Measurements from ENCODE around the gene FCRL5.
A peak's percentile ranks its signal among the peaks of the same experiment; 100 is the strongest.

The FCRL5 gene

DNA sequence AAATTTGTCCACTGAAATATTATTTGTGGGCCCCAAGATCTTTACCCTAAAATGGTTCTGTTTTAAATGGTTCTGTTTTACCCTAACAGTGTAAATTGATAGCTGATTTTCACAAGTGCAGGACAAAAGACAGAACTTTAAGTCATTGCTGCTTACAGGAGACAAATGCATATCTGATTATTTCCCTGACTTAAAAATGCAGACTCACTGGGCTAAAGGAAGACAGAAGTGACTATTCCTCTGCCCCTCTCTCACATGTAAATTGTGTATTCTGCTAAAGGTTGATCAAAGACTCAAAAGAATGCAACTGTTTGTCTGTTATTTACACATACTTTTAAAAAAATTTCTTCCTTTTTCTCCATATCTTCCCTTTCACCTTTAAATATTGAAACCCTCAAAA lies 12.7 kb downstream of the FCRL5 start:
- no peak overlapping the region for H3K4me3 ChIP-seq (ENCODE audit: low read depth in 1 of 2, low read length in 2 of 2)
- H3K4me1 ChIP-seq (ENCODE audit: insufficient read depth, low read length) = no peaks in the 10 kb centered on the region
- TF ChIP-seq EZH2 (IDR thresholded peaks at IDR 0.05; ENCODE audit: borderline replicate concordance, low read depth, low read length, severe bottlenecking) (no peak), CTCF (IDR thresholded peaks at IDR 0.05; ENCODE audit: borderline replicate concordance, extremely low read depth, low read length, poor library complexity, severe bottlenecking) (no peak)
- no peaks in the 10 kb centered on the region for H3K79me2 ChIP-seq (ENCODE audit: insufficient read depth, low read length)
- H3K4me2 ChIP-seq (ENCODE audit: insufficient read depth, low read length) = no peak overlapping the region
- H3K9ac ChIP-seq (ENCODE audit: low read depth, low read length) = no peak overlapping the region
- no peaks in the 10 kb centered on the region for H3K9me3 ChIP-seq (ENCODE audit: insufficient read depth, low read length, severe bottlenecking)
- ATAC-seq (ENCODE audit: insufficient read depth, low read depth) = no peak
- H2AFZ ChIP-seq (ENCODE audit: low read depth, low read length) = no peak overlapping the region
- no peaks in the 10 kb centered on the region for H4K20me1 ChIP-seq (ENCODE audit: insufficient read depth, low read length)
- no peak for DNase-seq
- no peaks in the 10 kb centered on the region for H3K36me3 ChIP-seq (ENCODE audit: insufficient read depth, low read length)
- H3K27ac ChIP-seq (ENCODE audit: low read length) = no peak overlapping the region
- peaks cover 25% of the 10 kb centered on the region for H3K27me3 ChIP-seq (ENCODE audit: insufficient read depth, low read length, poor library complexity)

DNA sequence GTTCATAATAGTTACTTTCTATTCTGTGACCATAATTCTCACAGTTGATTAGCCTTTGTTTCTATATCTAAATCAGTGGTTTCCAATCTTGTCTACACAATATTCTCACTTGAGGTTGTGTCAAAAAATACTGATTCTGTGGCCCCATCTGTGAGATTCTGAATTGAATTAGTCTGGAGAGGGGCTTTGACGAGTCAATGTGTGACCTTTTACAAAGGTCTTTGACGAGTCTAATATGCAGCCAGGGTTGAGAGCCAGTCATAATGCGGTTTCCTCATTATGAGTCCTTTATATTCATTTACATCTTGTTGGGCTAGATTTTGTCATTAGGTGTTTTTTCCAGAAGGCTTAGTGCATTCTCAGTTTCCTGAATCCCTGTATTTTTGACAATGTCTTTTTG lies 19.7 kb downstream of the FCRL5 start:
- no peaks in the 10 kb centered on the region for H3K79me2 ChIP-seq (ENCODE audit: insufficient read depth, low read length)
- TF ChIP-seq EZH2 (IDR thresholded peaks at IDR 0.05; ENCODE audit: borderline replicate concordance, low read depth, low read length, severe bottlenecking) (no peak), CTCF (IDR thresholded peaks at IDR 0.05; ENCODE audit: borderline replicate concordance, extremely low read depth, low read length, poor library complexity, severe bottlenecking) (no peak)
- H3K27ac ChIP-seq (ENCODE audit: low read length) = no peak overlapping the region
- no peaks in the 10 kb centered on the region for H4K20me1 ChIP-seq (ENCODE audit: insufficient read depth, low read length)
- H3K9ac ChIP-seq (ENCODE audit: low read depth, low read length) = no peak overlapping the region
- no peak for ATAC-seq (ENCODE audit: insufficient read depth, low read depth)
- H3K9me3 ChIP-seq (ENCODE audit: insufficient read depth, low read length, severe bottlenecking) = no peaks in the 10 kb centered on the region
- H3K4me3 ChIP-seq (ENCODE audit: low read depth in 1 of 2, low read length in 2 of 2) = no peak overlapping the region
- no peak overlapping the region for H2AFZ ChIP-seq (ENCODE audit: low read depth, low read length)
- no peak for DNase-seq
- H3K4me2 ChIP-seq (ENCODE audit: insufficient read depth, low read length) = no peak overlapping the region
- no peaks in the 10 kb centered on the region for H3K4me1 ChIP-seq (ENCODE audit: insufficient read depth, low read length)
- peaks cover 3% of the 10 kb centered on the region for H3K27me3 ChIP-seq (ENCODE audit: insufficient read depth, low read length, poor library complexity)
- no peaks in the 10 kb centered on the region for H3K36me3 ChIP-seq (ENCODE audit: insufficient read depth, low read length)

DNA sequence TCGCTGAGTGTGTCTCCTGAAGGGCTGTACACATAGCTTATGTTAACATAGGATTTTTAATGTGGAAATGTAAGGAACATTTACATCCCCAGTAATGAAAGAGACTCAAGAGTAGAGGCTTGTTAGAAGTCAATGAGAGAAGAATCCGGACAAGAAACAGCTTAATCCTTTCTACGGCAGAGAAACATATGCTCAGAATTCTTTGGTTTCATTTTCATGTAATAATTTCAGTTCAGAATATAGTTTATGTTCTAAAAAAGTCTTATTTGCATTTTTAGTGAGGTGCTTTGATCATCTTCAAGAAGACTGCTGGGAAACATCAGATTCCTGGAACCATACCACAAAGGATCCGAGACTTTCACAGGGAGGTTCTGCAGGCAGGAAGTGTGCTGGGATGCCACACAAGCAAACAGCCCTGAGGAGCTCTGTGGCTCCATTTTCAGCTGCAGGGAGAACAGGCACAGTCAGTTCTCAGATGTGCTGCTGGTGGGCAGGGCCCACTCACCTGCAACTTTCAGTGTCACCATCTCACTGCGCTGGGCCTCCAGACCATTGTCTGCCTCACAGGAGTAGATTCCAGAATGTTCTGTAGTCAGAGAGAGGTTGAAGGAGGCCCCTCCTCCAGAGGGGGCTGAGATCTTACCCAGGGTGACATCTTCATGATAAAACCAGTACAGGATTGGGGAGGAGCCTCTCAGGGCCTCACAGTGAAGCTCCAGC lies 28.4 kb downstream of the FCRL5 start:
- Histone ChIP-seq H2AFZ (ENCODE audit: low read depth, low read length) (peak overlapping the region; percentile 42), H3K4me1 (ENCODE audit: insufficient read depth, low read length) (peaks cover 14% of the 10 kb centered on the region), H3K79me2 (ENCODE audit: insufficient read depth, low read length) (no peaks in the 10 kb centered on the region), H3K9me3 (ENCODE audit: insufficient read depth, low read length, severe bottlenecking) (no peaks in the 10 kb centered on the region), H3K4me3 (ENCODE audit: low read depth in 1 of 2, low read length in 2 of 2) (peak overlapping the region in 1 of 2 experiments; percentile 16; a peak in 1 of 4 replicates), H3K27me3 (ENCODE audit: insufficient read depth, low read length, poor library complexity) (no peaks in the 10 kb centered on the region), H3K36me3 (ENCODE audit: insufficient read depth, low read length) (no peaks in the 10 kb centered on the region), H4K20me1 (ENCODE audit: insufficient read depth, low read length) (no peaks in the 10 kb centered on the region), H3K4me2 (ENCODE audit: insufficient read depth, low read length) (peak overlapping the region; percentile 50), H3K27ac (ENCODE audit: low read length) (peak overlapping the region; percentile 44; the same call in 1 of the 2 replicates), H3K9ac (ENCODE audit: low read depth, low read length) (peak overlapping the region; percentile 26)
- no peak for TF ChIP-seq EZH2 (IDR thresholded peaks at IDR 0.05; ENCODE audit: borderline replicate concordance, low read depth, low read length, severe bottlenecking)
- no peak for TF ChIP-seq CTCF (IDR thresholded peaks at IDR 0.05; ENCODE audit: borderline replicate concordance, extremely low read depth, low read length, poor library complexity, severe bottlenecking)
- peak; percentile 56 for DNase-seq
- peak; percentile 96 for ATAC-seq (ENCODE audit: insufficient read depth, low read depth)

Data from DND-41 (cell line).